ENCODE data around the gene ACYP2. TPM values are rescaled to one million over a fixed set of nuclear protein-coding genes. Genes with fewer than 3 reads are reported as not detected.

Gene ACYP2
- total RNA-seq, 2 donors from 2014 or later, result 13.6 to 14.1 TPM

DNA sequence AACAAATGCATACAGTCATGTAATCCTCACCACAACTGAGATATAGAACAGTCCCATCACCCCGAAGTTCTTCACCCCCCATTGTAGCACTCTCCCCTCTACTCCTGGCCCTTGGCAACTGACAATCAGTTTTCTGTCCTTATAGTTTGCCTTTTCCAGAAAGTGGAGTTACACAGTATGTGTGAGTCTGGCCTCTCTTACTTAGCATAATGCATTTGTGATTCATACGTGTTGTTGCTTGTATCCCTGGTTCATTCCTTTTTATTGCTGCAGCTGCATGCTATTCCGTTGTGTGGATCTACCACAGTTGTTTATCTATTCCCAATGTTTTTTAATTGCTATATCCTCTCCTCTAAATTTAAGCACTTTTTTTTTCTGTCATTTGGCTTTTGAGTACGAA, 17.6 kb downstream of the ACYP2 start:
- intact Hi-C loops (cut with DNase I), result no loop called here
- Histone ChIP-seq H3K9me3 (no peaks in the 10 kb centered on the region), H3K27me3 (no peaks in the 10 kb centered on the region), H3K4me3 (no peak overlapping the region), H3K27ac (no peak overlapping the region), H3K9ac (ENCODE audit: low read depth in 2 of 2, low read length in 2 of 2) (no peak overlapping the region), H3K36me3 (no peaks in the 10 kb centered on the region), H3K4me1 (no peaks in the 10 kb centered on the region)
- TF ChIP-seq, protein P1, sequence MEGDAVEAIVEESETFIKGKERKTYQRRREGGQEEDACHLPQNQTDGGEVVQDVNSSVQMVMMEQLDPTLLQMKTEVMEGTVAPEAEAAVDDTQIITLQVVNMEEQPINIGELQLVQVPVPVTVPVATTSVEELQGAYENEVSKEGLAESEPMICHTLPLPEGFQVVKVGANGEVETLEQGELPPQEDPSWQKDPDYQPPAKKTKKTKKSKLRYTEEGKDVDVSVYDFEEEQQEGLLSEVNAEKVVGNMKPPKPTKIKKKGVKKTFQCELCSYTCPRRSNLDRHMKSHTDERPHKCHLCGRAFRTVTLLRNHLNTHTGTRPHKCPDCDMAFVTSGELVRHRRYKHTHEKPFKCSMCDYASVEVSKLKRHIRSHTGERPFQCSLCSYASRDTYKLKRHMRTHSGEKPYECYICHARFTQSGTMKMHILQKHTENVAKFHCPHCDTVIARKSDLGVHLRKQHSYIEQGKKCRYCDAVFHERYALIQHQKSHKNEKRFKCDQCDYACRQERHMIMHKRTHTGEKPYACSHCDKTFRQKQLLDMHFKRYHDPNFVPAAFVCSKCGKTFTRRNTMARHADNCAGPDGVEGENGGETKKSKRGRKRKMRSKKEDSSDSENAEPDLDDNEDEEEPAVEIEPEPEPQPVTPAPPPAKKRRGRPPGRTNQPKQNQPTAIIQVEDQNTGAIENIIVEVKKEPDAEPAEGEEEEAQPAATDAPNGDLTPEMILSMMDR (IDR thresholded peaks at IDR 0.05), result no peak
- DNase-seq, result no peak

DNA sequence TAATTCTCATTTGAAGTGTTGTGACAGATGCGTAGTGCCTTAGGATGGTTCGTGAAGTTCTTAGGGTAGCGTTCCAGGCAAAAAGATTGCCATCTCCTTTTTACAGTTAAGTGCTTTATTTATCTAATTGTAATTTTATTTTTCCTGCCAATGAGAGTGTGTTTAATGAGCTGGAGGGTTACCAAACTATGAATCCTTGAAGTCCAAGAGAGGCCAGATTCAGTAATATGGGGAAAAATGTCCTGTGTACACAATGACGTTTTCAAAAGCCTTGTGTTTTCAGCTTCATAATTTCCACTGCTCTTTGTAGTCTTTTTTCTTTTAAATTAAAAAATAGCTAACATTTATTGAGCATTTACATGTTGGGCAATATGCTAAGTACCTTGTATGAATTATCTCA, 23.8 kb downstream of the ACYP2 start:
- Histone ChIP-seq H3K9me3 (no peaks in the 10 kb centered on the region), H3K36me3 (no peaks in the 10 kb centered on the region), H3K27ac (no peak overlapping the region), H3K4me1 (no peaks in the 10 kb centered on the region), H3K4me3 (no peak overlapping the region), H3K27me3 (no peaks in the 10 kb centered on the region), H3K9ac (ENCODE audit: low read depth in 2 of 2, low read length in 2 of 2) (no peak overlapping the region)
- TF ChIP-seq, protein P1 (IDR thresholded peaks at IDR 0.05), result no peak
- intact Hi-C loops (cut with DNase I), result no loop called here
- no peak for DNase-seq

DNA sequence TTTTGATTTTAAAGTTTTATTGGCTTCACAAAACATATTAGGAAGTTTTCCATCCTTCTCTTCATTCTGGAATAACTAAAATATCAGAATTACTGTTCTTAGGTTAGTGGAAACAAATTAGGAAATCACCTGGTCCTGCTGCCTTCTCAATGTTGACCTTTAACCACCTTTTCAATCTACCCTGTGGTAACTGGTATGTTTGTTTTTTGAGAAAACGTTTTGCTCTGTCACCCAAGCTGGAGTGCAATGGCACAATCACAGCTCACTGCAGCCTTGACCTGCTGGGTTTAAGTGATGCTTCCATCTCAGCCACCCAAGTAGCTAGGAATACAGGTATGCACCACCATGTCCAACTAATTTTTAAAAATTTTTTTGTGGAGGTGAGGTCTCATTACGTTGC, 28.4 kb downstream of the ACYP2 start:
- no peak for DNase-seq
- no peak overlapping the region for H3K4me3 ChIP-seq
- TF ChIP-seq, protein P1 (IDR thresholded peaks at IDR 0.05), result no peak
- no peaks in the 10 kb centered on the region for H3K27me3 ChIP-seq
- no peaks in the 10 kb centered on the region for H3K9me3 ChIP-seq
- no peaks in the 10 kb centered on the region for H3K4me1 ChIP-seq
- H3K27ac ChIP-seq, result no peak overlapping the region
- intact Hi-C loops (cut with DNase I), result no loop called here
- no peak overlapping the region for H3K9ac ChIP-seq (ENCODE audit: low read depth in 2 of 2, low read length in 2 of 2)
- no peaks in the 10 kb centered on the region for H3K36me3 ChIP-seq

DNA sequence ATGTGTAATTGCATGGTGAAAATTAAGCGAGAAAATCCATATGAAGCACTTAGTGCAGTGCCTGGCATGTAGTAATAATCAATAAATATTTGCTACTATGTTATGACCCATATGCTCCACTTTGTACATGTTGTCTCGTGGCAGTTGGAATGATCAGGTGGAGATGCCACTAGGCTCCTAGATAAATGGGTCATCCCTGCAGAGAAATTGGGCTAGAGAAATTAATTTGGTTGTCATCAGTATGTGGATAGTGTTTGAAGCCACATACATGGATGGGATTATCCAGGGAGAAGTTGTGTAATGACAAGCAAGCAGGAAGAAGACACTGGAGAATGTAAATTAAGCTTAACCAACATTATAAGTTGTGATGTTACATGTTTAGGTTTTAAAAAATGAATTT, 33.0 kb downstream of the ACYP2 start:
- TF ChIP-seq, protein P1 (IDR thresholded peaks at IDR 0.05), result no peak
- no peak for DNase-seq
- no peaks in the 10 kb centered on the region for H3K9me3 ChIP-seq
- H3K36me3 ChIP-seq, result no peaks in the 10 kb centered on the region
- no peak overlapping the region for H3K27ac ChIP-seq
- no peaks in the 10 kb centered on the region for H3K4me1 ChIP-seq
- intact Hi-C loops (cut with DNase I), result no loop called here
- H3K27me3 ChIP-seq, result no peaks in the 10 kb centered on the region
- no peak overlapping the region for H3K9ac ChIP-seq (ENCODE audit: low read depth in 2 of 2, low read length in 2 of 2)
- no peak overlapping the region for H3K4me3 ChIP-seq

DNA sequence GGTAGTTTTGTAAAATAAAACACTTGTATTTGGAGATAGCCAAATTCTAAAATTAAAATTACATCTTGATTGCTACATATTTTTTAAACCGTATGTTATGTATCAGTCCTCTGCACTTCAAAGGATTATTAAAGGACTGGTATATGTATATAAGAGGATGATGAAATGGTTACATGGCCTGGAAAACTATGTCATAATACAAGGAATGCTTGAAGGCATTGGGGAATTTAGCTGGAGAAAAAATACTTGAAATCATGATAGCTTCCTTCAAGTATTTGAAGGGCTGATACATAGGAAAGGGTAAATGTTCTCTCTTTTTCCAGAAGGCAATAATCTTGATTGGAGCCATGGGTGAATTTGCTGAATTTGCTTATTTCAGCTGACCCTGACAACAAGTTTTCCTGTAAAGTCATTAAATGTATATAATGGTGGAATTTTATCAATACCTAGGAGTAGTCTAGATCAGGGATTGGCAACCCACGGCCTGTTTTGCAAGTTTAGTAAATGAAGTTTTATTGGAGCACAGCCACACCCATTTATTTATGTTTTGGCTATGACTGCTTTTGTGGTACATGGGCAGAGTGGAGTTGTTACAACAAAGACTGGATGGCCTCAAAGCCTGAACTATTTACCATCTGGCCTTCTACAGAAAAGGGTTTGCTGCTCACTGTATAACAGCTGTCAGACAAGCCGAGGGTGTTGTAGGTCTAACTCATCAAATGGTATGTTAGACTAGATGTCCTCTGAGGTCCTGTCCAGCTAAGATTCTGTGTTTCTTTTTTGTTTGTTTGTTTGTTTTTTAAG, 34.4 kb downstream of the ACYP2 start:
- H3K4me1 ChIP-seq, result no peaks in the 10 kb centered on the region
- no peaks in the 10 kb centered on the region for H3K9me3 ChIP-seq
- no peak for DNase-seq
- H3K27me3 ChIP-seq, result no peaks in the 10 kb centered on the region
- H3K9ac ChIP-seq (ENCODE audit: low read depth in 2 of 2, low read length in 2 of 2), result no peak overlapping the region
- H3K4me3 ChIP-seq, result no peak overlapping the region
- intact Hi-C loops (cut with DNase I), result no loop called here
- TF ChIP-seq, protein P1 (IDR thresholded peaks at IDR 0.05), result no peak
- no peak overlapping the region for H3K27ac ChIP-seq
- no peaks in the 10 kb centered on the region for H3K36me3 ChIP-seq

Data from colonic mucosa (tissue), 4 donors.